GM21360 (cell line): Measurements from ENCODE around the gene ABHD8.

ENCODE experiments used
- ATAC-seq: cut with Tn5 transposase; IDR thresholded peaks from one replicate; pipeline ENCODE4 v1.9.1; 2021; ENCODE audit warnings: mild to moderate bottlenecking, moderate library complexity; ENCODE audit not compliant: unreplicated experiment

The ABHD8 gene

DNA sequence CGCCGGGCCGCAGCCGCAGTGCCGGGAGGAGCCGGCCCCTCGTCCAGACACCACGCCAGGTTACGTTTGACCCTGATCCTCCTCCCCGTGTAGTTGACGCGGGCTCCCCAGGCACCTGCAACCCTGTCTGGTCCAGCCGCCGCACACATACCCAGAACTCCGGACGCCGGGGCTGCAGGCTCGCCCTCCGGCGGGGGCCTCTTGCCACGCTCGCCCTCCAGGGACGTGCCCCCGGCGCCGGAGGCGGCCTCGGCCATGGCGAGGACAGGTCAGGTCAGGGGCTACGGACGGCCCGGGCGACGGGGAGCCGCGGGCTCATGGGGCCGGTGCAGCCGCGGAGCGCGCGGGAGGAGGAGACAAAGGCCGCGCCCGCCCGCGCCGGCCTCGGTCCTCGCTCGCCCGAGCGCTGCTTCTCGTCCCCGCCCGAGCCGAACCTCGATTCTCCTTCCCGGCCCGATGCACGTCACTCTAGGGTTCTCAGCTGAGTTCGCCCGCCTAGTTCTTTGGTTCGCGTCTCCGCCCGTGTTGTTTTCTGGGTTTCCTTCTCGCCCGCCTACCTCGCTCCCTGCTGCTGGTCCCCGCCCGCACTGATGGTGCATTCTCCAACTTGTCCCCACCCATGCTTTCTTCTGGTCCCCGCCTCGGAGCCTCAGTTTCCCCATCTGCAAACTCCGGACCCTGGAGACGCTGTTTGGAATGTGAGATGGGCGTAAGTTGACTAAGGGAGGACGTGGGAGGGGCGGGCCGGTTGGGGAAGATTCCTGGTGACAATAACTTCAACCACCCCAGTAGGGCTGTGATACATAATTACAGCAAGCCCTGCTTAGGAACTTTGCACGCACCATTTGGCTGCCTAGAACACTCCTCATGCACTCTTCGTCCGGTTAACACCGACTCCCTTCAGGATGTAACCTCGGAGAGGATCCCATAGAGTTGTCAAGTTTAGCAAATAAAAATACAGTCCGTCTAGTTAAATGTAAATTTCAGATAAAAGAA lies 31.5 kb upstream of the ABHD8 start, which contains the start of gene ANO8:
TSS of gene ANO8 (minus strand) at position 442 of the 996 bp plus-strand sequence. CDS start at position 257, 185 bp downstream.
- no peak for ATAC-seq

DNA sequence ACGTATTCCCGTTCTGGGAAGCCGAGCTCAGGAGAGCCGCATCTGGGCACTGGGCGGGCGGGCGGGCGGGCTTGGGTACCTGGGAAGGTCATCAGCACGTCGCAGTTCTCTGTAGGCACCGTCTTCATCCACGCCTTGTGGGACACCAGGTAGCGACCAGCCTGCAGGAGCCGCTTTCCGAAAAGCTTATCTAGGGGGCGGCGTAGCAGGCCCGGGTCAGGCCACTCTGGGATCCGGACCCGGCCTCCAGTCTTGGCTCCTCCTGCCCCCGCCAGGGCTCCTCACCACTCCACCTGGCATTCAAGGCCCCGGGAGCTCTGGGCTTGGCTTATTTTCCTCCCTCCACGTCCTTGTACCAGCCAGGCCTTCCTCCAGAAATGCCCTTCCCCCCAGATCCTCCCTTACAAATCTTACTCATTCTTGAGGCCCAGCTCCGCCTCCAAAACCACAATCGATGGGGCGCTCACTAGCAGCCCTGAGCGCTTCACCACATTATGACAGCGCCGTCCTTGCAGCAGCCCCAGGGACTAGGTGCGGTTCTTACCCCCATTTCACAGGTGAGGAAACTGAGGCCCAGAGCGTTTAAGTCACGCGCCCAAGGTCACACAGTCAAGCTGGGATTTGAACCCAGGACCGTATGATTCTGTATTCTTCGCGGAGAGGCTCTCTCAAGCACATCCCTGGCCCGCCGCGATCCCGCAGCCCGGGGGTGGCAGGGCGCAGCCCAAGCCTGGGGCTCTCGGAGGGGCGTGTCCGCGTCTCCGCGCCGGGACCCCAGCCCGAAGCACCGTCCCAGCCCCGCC lies 30.6 kb upstream of the ABHD8 start:
- ATAC-seq, result no peak

DNA sequence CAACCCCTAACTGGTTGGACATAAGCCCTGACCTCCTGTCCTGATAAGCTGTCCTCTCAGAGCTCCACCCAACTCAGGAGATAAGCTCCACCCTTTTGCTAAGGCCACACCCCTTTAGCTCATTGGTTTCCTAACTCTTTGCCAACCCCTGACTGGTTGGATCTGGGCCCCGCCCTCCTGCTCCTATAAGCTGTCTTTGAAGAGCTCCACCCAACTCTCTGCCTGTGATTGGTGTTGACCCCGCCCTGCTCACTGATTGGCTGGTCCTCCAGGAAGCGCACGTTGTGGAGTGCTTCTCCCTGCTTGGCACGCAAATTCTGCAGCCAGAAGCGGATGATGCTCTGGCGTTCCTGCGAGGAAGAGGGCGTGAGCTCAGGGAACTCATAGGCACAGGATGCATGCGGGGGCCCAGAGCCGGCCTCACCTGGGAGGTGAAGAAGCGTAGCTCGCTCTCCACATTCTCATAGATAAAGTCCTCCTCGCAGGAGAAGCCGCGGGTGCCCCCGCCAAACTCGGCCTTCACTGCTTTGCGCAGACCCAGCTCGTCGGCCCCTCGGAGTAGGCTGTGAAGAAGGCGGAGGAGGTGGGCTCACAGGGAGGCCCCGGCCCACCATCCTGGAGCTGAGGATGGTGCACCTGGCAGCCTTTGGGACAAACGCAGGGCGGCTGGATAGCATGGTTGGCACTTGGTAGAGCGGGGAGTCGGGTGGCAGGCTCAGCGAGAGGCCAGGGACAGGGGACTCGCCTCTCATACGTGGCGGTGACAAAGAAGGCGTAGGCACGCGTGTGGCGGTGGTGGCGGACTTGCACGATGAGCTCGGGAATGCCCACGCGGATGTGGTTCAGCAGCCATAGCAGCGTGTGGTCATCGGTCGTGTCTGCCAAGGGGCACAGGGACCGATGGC lies 29.7 kb upstream of the ABHD8 start:
- no peak for ATAC-seq

DNA sequence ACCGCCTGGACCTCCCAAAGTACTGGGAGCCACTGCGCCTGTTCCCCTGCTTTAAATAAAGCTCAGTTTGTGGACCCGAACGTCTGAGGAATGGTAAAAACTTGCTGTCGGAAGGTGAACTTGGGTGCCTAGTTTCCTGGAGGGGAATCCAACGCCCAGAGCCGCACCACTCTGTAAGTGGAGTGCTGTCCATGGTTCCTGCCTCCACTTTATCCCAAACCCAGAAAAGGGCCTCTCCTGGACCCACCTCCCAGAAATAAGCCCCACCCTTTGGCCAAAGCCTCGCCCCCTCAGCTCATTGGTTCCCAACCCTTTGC lies 29.1 kb upstream of the ABHD8 start:
- ATAC-seq, result no peak

DNA sequence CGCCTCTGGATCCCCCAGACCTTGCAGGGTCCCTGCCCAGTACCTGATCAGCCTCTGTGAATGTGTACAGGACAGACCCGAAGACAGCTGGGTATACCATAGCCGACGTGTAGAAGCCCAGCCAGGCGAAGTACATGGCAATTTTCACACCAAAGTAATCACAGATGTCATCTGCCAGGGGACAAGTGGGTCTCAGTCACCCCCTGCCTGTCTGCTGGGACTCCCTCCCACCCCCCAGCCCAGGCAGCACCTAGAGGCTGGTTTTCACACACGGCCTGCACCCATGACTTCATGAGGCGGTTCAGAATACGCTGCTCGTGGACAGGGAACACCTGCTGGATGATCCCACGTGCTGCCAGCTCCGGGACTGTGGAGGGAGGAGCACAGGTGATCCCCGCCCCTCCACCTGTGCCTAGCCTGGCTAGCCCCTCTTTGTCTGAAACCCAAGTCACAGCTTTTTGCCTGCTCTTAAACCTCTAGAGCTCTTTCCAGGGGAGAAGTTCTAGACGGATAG lies 27.9 kb upstream of the ABHD8 start:
- ATAC-seq, result no peak

DNA sequence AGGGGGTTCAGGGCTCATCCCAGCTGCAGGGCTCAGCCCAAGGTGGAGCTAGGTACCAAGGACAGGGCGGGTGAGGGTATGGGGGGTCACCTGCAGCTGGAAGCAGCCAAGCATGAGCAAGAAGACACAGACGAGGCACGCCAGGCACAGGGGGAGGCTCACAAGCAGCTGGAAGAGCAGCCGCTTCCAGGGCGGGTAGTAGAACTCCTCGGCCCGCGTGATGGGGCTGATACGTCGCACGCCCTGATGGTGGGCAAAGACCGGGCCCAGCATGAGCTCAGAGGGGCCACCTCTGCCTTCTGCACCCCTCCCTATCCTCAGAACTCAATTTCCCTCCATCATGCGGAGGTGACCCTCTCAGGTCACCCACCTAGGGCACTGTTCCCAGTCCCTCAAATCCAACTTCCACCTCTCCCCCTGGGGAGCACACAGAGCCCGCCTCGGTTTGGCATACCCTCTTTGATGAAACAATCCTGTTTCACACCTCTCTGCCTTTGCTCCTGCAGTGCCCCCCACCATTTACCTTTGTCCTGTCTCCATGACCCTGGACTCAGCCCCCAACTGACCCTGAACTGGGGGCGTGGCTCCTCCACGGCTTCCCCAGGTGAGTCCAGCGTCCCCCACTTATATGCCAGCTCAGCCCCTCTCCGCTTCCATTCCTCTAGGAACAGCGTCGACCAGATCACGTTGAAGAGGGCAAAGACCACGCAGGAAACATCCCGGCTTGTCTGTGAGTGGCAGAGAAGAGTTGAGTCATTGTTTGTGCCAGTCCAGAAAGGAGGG lies 27.2 kb upstream of the ABHD8 start:
- ATAC-seq, result no peak

DNA sequence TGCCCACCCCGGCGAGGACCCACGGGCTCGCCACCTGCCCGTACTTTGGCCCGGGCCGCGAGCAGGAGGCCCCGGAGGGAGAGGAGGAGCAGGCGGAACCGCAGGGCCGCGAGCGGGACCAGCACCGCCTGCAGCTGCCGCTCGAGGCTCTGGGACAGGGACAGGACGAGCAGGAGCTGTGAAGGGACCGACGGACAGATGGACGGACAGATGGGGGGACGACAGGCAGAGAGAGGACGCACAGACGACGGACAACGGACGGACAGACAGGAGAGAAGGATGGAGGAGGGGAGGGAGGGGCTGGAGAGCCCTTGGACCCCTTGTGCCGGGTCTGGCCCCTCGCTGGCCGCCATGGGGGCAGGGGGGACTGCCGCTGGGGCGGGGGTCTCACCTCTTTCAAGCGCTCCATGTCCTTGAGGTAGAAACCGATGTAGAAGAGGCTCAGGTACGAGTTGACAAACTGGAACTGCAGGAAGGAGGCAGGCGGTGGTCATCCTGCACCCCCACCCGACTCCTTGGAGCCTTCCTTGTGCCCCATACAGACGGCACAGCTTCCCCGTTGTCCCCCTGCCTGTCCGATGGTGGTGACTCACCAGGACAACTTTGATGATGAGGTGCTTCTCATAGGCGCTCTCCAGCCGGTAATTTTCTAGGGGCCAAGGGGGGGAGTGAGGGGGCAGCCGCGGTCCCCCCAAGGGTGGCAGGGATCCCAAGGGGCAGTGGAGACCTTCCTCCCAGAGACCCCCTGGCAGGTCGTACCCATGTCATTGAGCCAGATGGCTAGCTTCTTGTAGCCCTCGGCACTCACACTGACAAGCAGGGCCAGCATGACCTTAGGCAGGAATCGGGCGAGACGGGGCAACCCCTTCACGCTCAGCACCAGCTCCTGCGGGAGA lies 26.4 kb upstream of the ABHD8 start:
- no peak for ATAC-seq

DNA sequence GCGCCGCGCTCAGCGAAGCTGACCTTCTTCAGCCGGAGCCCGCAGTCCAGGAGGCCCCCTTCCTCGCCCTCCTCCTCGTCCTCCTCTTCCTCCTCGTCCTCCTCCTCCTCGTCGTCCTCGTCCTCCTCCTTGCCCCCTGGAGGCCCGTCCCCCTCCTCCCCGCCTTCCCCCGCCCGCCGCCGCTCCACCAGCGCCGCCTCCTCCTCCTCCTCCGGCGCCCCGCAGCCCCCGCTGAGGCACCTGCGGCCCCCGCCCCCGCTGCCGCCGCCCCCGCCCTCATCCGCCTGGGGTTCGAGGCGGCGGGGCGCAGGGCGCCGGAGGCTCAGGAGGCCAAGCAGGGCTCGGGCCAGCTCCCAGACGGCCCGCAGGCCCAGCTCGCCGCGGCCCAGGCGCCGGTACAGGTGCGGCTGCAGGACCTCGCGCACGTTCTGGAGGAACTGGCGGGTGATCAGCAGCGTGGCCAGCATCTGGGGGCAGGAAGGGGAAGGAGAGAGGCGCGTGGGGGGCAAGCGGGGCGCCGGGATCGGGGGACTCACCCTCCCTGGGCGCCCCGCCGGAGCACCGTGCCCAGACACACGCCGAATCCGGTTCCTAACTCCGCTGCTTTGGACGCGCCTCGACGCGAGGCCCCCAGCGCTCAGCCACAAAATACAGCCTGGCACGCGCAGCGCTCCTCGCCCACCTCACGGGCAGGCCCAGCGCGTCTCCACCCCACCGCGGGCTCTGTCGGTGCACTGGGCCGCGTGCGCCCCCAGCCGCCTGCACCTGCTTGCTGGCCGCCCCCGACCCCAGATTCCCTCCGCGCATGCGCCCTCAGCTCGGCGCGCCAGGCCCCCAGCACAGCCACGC lies 25.5 kb upstream of the ABHD8 start:
- no peak for ATAC-seq

DNA sequence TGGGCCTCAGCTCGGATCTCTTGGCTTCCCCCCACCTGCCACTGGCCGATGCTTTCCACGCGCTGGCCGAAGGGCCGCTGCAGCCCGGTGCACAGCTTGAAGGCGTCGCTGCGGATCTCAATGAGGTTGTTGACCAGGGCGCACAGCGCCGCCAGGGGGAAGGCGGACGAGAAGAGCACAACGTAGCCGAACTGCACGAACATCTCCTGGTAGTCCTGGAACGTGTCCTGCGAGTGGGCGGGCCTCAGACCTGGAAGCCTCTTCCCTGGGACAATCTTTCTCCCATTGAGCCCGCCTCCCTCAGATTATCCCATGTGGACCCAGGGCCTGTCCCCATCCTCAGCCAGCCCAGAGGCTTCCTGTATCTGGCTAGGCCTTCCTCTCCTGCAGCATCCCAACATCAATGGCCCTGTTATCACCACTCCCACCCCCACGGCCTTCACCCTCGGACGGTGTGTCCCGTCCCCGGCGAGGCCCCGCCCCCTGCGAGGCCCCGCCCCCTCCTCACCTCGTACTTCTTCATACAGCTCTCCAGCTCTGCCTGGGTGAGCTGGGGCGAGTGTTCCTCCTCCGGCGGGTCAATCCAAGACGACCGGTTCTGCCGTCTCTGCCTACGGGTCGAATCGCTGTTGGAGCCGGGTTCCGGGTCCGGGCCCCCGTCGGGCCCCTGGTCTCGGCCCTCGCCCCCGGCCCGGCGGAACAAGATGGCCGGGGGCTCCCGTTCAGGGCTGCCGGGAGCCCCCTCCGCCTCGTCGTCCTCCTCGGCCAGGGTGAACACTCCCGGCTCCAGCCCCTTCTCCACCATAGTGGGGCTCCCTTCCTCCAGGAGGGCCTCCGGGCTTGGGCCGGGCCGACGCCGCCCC lies 24.7 kb upstream of the ABHD8 start:
- ATAC-seq, result no peak

DNA sequence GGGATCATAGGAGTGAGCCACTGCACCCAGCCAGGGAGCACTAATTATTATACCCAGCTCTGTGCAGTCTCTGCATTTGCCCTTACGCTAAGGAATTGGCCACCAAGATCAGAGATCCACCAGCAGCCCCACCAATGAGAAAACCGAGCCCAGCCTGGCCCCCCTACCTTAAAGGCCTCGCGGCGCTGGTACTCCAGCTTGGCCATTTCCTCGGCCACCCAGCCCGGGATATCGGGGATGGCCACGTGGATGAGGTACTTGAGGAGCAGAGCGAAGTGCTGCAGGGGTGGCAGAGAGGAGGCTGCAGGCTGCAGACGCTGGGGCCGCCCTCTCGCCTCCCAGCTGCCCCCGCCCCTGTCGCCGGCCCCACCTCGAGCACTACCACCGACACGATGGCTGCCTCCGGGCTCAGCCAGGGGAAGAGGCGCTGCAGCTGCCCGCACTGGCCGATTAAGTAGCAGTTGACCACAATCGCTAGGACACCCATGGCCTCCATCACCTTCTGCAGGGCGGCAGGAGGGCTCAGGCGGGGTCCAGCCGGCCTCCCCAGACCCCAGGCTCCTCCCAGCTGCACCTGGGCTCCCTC lies 23.9 kb upstream of the ABHD8 start:
- no peak for ATAC-seq

DNA sequence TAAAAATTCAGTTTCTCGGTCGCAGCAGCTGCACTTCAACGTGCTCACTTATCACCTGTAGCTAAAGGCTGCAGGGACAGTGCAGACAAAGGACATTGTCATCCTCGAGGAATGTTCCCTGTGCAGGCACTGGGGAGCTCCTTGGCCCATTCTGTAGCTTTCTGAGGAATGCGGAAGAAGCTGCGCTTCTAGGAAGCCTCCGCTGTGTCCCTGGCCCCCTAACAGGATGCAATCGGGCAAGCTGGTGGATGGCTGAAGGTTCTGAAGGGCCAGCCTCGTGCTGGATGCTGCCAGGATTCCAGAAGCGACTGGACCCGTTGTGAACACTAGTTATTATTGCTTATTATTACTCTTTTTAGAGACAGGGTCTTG lies 23.4 kb upstream of the ABHD8 start:
- no peak for ATAC-seq

DNA sequence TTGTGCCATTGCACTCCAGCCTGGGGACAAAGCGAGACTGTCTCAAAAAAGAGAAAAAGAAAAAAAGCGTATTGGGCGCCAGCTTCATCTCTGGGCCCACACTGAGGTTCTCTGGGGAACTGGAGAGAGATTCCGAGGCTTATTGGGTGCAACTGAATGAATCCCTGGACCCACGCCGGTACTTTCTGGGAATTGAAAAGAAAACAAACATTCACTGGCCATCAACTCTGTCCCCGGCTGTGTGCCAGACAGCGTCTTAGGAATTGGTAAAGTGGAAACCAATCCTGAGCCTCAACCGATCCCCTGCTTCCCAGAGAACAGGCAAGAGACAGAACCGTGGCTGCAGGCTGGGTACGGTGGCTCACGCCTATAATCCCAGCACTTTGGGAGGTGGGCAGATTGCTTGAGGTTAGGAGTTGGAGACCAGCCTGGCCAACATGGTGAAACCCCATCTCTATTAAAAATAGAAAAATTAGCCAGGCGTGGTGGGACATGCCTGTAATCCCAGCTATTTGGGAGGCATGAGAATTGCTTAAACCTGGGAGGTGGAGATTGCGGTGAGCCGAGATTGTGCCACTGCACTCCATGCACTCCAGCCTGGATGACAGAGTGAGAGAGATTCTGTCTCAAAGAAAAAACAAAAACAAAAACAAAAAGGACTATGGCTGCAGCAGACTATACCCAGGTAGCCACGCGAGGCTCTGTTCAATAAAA lies 22.8 kb upstream of the ABHD8 start:
- no peak for ATAC-seq

DNA sequence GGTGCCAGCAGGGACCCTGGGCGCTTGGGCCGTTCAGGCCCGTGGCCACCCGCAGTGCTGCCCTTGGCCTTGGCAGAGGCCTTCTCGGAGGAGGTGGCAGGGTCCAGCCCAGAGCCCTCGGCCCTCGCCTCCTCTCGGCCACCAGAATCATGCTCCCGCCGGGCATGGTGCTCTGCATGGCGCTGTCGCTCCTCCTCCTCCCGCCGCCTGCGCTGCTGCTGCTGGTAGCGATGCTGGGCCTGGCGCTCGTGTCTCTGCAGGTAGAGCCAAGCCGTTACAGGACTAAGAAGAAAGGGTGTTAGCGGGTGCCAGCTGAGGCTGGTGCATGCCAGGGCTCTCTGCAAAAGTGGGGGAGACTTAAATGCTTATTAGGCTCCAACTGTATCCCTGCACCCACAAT lies 21.9 kb upstream of the ABHD8 start:
- ATAC-seq, result no peak

DNA sequence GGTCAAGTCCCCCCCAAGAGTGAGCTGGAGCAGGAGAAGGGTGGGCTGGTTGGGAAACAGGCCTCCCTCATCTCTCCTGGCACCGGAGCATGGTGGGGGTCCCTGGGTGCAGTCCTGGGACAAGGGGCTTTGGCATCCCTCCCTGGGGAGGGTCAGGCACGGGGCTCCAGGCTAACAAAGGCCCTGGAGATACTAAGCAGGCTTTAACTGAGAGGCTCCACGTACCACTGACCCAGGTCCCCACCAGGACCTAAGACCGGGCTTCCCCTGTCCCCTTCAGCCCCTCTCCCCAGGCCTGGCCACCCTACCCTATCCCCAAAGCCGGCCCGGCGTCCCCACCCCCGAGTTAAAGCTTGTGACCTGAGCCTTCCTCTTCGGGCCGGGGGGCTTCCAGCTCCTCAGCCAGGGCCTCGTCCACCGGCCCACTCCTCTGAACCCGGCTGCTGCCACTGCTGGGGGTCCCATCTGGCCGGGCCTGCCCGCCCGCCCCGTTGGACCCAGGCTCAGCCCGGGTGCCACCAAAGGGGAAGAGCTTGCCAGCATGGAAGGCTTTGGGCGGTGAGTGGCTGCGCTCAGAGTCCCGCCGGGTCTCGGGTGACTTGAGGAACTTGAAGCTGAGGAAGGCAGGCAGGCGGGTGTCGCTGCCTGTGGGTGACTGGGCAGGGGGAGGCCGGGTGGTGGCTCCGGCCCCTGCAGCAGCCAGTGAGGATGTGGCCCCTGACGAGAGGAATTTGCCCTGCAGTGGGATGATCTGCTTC lies 21.3 kb upstream of the ABHD8 start:
- ATAC-seq, result no peak

DNA sequence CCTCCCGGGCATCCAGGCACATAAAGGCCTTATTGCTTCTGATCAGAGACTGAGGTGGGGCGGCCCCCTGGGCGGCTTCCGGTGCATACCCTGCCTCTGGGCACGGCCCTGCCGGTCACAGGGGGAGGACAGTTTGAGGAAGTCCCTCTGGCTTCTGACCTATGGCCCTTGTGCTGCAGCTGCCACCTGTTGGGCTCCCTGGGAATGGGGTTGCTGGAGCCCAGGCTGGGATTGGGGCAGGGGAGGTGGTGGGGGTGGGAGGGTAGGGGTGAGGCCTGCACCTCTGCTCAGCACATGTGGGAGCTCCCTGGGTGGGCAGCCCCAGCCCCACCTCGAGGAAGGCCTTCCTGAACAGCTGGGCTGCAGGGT lies 20.7 kb upstream of the ABHD8 start:
- no peak for ATAC-seq
